IMR-90 (cell line): ENCODE data around the gene CUL4A. TPM values are rescaled to one million over a fixed set of nuclear protein-coding genes. Genes with fewer than 3 reads are reported as not detected.

Experiments used
- ATAC-seq: fragments of 200-7000 bp; cut with Tn5 transposase; 2 replicates; pipeline ENCODE4 v1.9.1; 2020; ENCODE audit warnings: low read depth, mild to moderate bottlenecking, moderate library complexity
- BruUV-seq: library from RNA; stranded (reverse); fragments of 400-500 nt; replicated peaks from 2 replicates; lab custom pipeline; 2021; lab: Mats Ljungman, UMichigan
- CTCF ChIA-PET: fragments of 300-600 bp; formaldehyde crosslinking; extraction: SDS; loops from one replicate; lab custom pipeline; 2021; ENCODE audit warnings: antibody characterized with exemption; lab: Yijun Ruan, JAX
- POLR2A ChIA-PET: fragments of 300-600 bp; sonication (Branson Sonifier 250); formaldehyde crosslinking; loops from one replicate; lab custom pipeline; 2022; ENCODE audit warnings: antibody characterized with exemption; ENCODE audit not compliant: unreplicated experiment; lab: Charles Lee
- DNase-seq: peaks from one replicate; pipeline ENCODE4 v3.0.0; 2013
- H2AFZ ChIP-seq: replicated peaks from 2 replicates; pipeline ENCODE3; 2013; ENCODE audit warnings: low read length, mild to moderate bottlenecking; ENCODE audit not compliant: poor library complexity
- H2AK5ac ChIP-seq: 2 replicates; pipeline ENCODE4 v1.6.1; 2013; ENCODE audit warnings: low read depth, low read length, inconsistent platforms
- H2AK9ac ChIP-seq: replicated peaks from 2 replicates; pipeline ENCODE3; 2013; ENCODE audit warnings: mild to moderate bottlenecking, low read depth, low read length, moderate library complexity; ENCODE audit not compliant: poor library complexity
- H2BK120ac ChIP-seq: 2 replicates; pipeline ENCODE4 v1.6.1; 2013; ENCODE audit warnings: low read depth, low read length, inconsistent platforms
- H2BK15ac ChIP-seq: 3 replicates; pipeline ENCODE4 v1.6.1; 2013; ENCODE audit warnings: low read depth, low read length, inconsistent platforms
- H2BK20ac ChIP-seq: 2 replicates; pipeline ENCODE4 v1.6.1; 2013; ENCODE audit warnings: low read depth, mild to moderate bottlenecking, inconsistent platforms, low read length, moderate library complexity
- H2BK5ac ChIP-seq: 2 replicates; pipeline ENCODE4 v1.6.1; 2013; ENCODE audit warnings: mild to moderate bottlenecking, low read depth, low read length, inconsistent platforms; ENCODE audit not compliant: poor library complexity, severe bottlenecking
- H3K14ac ChIP-seq: replicated peaks from 2 replicates; pipeline ENCODE4 v1.6.1; 2013; ENCODE audit warnings: low read depth, low read length, inconsistent platforms
- H3K18ac ChIP-seq: 2 replicates; pipeline ENCODE4 v1.6.1; 2013; ENCODE audit warnings: low read depth, low read length, control low read depth
- H3K23ac ChIP-seq: 2 replicates; pipeline ENCODE4 v1.6.1; 2013; ENCODE audit warnings: low read depth, low read length, inconsistent platforms
- H3K27ac ChIP-seq: 2 replicates; pipeline ENCODE4 v1.5.1; 2013; ENCODE audit warnings: mild to moderate bottlenecking, control low read depth, low read length; ENCODE audit not compliant: insufficient read depth
- H3K27me3 ChIP-seq: 2 replicates; pipeline ENCODE4 v1.6.1; 2013; ENCODE audit warnings: low read length; ENCODE audit not compliant: control insufficient read depth, insufficient read depth
- H3K36me3 ChIP-seq: 2 replicates; pipeline ENCODE4 v1.6.1; 2013; ENCODE audit warnings: low read length, mixed read lengths; ENCODE audit not compliant: control insufficient read depth, insufficient read depth
- H3K4ac ChIP-seq: 2 replicates; pipeline ENCODE4 v1.6.1; 2013; ENCODE audit warnings: low read depth, low read length, inconsistent platforms
- H3K4me1 ChIP-seq: 2 replicates; pipeline ENCODE4 v1.6.1; 2013; ENCODE audit warnings: low read length, mixed read lengths; ENCODE audit not compliant: control insufficient read depth, insufficient read depth
- H3K4me2 ChIP-seq: 2 replicates; pipeline ENCODE4 v1.6.1; 2013; ENCODE audit warnings: low read depth, mild to moderate bottlenecking, control low read depth, low read length, moderate library complexity
- H3K4me3 ChIP-seq: 2 replicates; pipeline ENCODE4 v1.5.1; 2013; ENCODE audit warnings: low read depth, mild to moderate bottlenecking, control low read depth, low read length, moderate library complexity; ENCODE audit not compliant: insufficient read depth
- H3K56ac ChIP-seq: 2 replicates; pipeline ENCODE4 v1.6.1; 2013; ENCODE audit warnings: low read length, inconsistent platforms; ENCODE audit not compliant: insufficient read depth; ENCODE audit errors: extremely low read depth
- H3K79me1 ChIP-seq, 2 experiments: 2 replicates each; pipeline ENCODE4 v1.6.1; 2013; ENCODE audit warnings: low read length in 2 of 2, inconsistent platforms in 1 of 2, low read depth in 1 of 2
- H3K9ac ChIP-seq: 2 replicates; pipeline ENCODE4 v1.6.1; 2013; ENCODE audit warnings: low read depth, low read length, control low read depth
- H3K9me1 ChIP-seq: 2 replicates; pipeline ENCODE4 v1.6.1; 2013; ENCODE audit warnings: low read length, inconsistent platforms; ENCODE audit not compliant: insufficient read depth
- H3K9me3 ChIP-seq: 2 replicates; pipeline ENCODE4 v1.6.1; 2013; ENCODE audit warnings: low read length; ENCODE audit not compliant: control insufficient read depth, insufficient read depth
- H4K20me1 ChIP-seq: 2 replicates; pipeline ENCODE4 v1.6.1; 2013; ENCODE audit warnings: low read length, inconsistent platforms; ENCODE audit not compliant: insufficient read depth
- H4K5ac ChIP-seq: 2 replicates; pipeline ENCODE4 v1.6.1; 2013; ENCODE audit warnings: mild to moderate bottlenecking, low read depth, low read length, control low read depth
- H4K8ac ChIP-seq, 2 experiments: 2 replicates each; pipeline ENCODE4 v1.6.1; 2013; ENCODE audit warnings: low read depth in 2 of 2, low read length in 2 of 2, control low read depth in 1 of 2, inconsistent platforms in 1 of 2
- H4K91ac ChIP-seq: 2 replicates; pipeline ENCODE4 v1.6.1; 2013; ENCODE audit warnings: low read depth, low read length, inconsistent platforms; ENCODE audit not compliant: insufficient read depth
- CEBPB ChIP-seq: IDR thresholded peaks from 2 replicates; pipeline ENCODE4 v1.6.1; 2012; ENCODE audit warnings: low read depth, low read length, improper control_type of control experiment
- CHD1 ChIP-seq: IDR thresholded peaks from 2 replicates; pipeline ENCODE4 v1.6.1; 2012; ENCODE audit warnings: low read depth, low read length, improper control_type of control experiment
- FOS ChIP-seq: fragments of 150-350 bp; IDR thresholded peaks from 2 replicates; pipeline ENCODE4 v1.6.1; 2016; ENCODE audit warnings: low read depth, low read length
- MAFK ChIP-seq: IDR thresholded peaks from 2 replicates; pipeline ENCODE4 v1.6.1; 2012; ENCODE audit warnings: low read depth, low read length, improper control_type of control experiment
- MXI1 ChIP-seq: IDR thresholded peaks from 2 replicates; pipeline ENCODE4 v1.6.1; 2012; ENCODE audit warnings: low read depth, mild to moderate bottlenecking, low read length, moderate library complexity, borderline replicate concordance
- NFE2L2 ChIP-seq: fragments of 150-350 bp; IDR thresholded peaks from 2 replicates; pipeline ENCODE4 v1.6.1; 2016; ENCODE audit warnings: low read depth, mild to moderate bottlenecking, low read length
- POLR2A ChIP-seq: IDR thresholded peaks from 2 replicates; pipeline ENCODE4 v1.6.1; 2012; ENCODE audit warnings: mild to moderate bottlenecking, low read depth, low read length
- RAD21 ChIP-seq: IDR thresholded peaks from 2 replicates; pipeline ENCODE4 v1.6.1; 2012; ENCODE audit warnings: low read length, improper control_type of control experiment
- SMC3 ChIP-seq: fragments of 150-350 bp; IDR thresholded peaks from 2 replicates; pipeline ENCODE4 v1.6.1; 2016; ENCODE audit warnings: low read depth, mild to moderate bottlenecking, antibody characterized with exemption, low read length, moderate library complexity
- WGBS, 2 experiments: methylation state at CpG; one replicate each; pipeline versions ENCODE4 v1.1.5 to v1.1.7; 2013; ENCODE audit warnings: missing lambda C conversion rate in 2 of 2; ENCODE audit not compliant: insufficient read length in 1 of 2; ENCODE audit errors: extremely low coverage in 2 of 2; 5-methylcytosine and 5-hydroxymethylcytosine counted together
- dilution Hi-C: fragments of 300-500 bp; cut with HindIII; formaldehyde crosslinking; loops from one replicate; pipeline ENCODE4 v1.14.3; 2018; ENCODE audit warnings: low sequenced_read_pairs; ENCODE audit not compliant: unreplicated experiment
- in situ Hi-C: fragments of 300-500 bp; cut with MboI; formaldehyde crosslinking; loops from 3 replicates; pipeline ENCODE4 v1.14.3; 2019; ENCODE audit warnings: low sequenced_read_pairs, inconsistent platforms, mixed read lengths
- intact Hi-C: fragments of 100-400 bp; cut with micrococcal nuclease; formaldehyde crosslinking; loops from 2 replicates; pipeline ENCODE4 v1.10.0; 2022
- polyA plus RNA-seq, 3 experiments: library from polyadenylated mRNA; depleted of rRNA; stranded (reverse); fragments of >200 nt; gene quantifications; 2 replicates each; pipeline ENCODE4 v1.2.3, GENCODE V29; 2012; ENCODE audit warnings: low replicate concordance in 1 of 3
- total RNA-seq: library from RNA; depleted of rRNA; stranded (reverse); fragments of >200 nt; gene quantifications from 2 replicates; pipeline ENCODE4 v1.2.3, GENCODE V29; 2012
- TF ChIP-seq, protein P1 (sequence below): conservative IDR thresholded peaks from 2 replicates; pipeline ENCODE4 v1.5.1; 2012; ENCODE audit warnings: mild to moderate bottlenecking, low read depth, low read length, improper control_type of control experiment
- TF ChIP-seq, protein P2 (sequence below): fragments of 150-350 bp; IDR thresholded peaks from 2 replicates; pipeline ENCODE4 v1.6.1; 2017; ENCODE audit warnings: mild to moderate bottlenecking, antibody characterized with exemption, low read length, low read depth

Gene CUL4A
- total and polyA plus RNA-seq, 2 of the 4 experiments (the other 2 are of a cell fraction), result 86.0 to 146 TPM

DNA sequence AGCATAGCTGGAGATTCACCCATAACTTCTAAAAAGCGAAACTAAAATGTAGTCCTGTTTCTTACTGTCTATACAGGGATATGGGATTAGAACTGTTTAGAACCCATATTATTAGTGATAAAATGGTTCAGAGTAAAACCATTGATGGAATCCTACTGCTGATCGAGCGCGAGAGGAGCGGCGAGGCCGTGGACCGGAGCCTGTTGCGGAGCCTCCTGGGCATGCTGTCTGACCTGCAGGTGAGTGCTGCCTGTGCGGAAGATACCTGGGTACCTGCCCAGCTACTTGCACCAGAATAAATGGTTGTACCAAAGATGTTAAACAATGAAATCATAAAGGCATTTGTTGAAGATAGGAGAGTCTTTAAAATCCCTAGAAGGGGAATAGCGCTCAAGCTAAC lies 23.7 kb downstream of the CUL4A start:
- no peak overlapping the region for H2AFZ ChIP-seq
- no peak for ATAC-seq
- no peak overlapping the region for H3K23ac ChIP-seq
- peaks cover 9% of the 10 kb centered on the region for H3K9me1 ChIP-seq
- H4K5ac ChIP-seq, result no peak overlapping the region
- no peak overlapping the region for H3K56ac ChIP-seq
- ChIA-PET POLR2A (no interaction called here), CTCF (no interaction called here)
- no peak overlapping the region for H2AK5ac ChIP-seq
- no peak overlapping the region for H2BK5ac ChIP-seq
- H2AK9ac ChIP-seq, result no peak overlapping the region
- H3K27ac ChIP-seq, result no peak overlapping the region
- no peak overlapping the region for H4K8ac ChIP-seq
- H3K4me3 ChIP-seq, result no peak overlapping the region
- WGBS, 2 experiments, result 93% methylated on average over 8 of the region's 11 CpGs; no CpG with 5 or more reads in 1 of the 2 experiments
- peaks cover 5% of the 10 kb centered on the region for H4K20me1 ChIP-seq
- no peak overlapping the region for H3K14ac ChIP-seq
- H3K9me3 ChIP-seq, result no peaks in the 10 kb centered on the region
- no peak overlapping the region for H2BK15ac ChIP-seq
- no TSS peak for BruUV-seq
- H3K4ac ChIP-seq, result no peak overlapping the region
- no peak overlapping the region for H3K18ac ChIP-seq
- H2BK120ac ChIP-seq, result no peak overlapping the region
- peaks cover 19 to 40% of the 10 kb centered on the region in 2 experiments; a peak in 3 of 4 replicates for H3K79me1 ChIP-seq
- in situ Hi-C loops, result loop anchor here (5.0 to 25.0 kb wide), 2 partner anchors 196 to 296 kb away; no protein-coding TSS in a partner anchor
- H4K91ac ChIP-seq, result no peak overlapping the region
- no peaks in the 10 kb centered on the region for H3K27me3 ChIP-seq
- TF ChIP-seq SMC3 (no peak), FOS (no peak), MXI1 (no peak), CHD1 (no peak), CEBPB (no peak), POLR2A (no peak), RAD21 (no peak), NFE2L2 (no peak), MAFK (no peak)
- TF ChIP-seq, protein P1, sequence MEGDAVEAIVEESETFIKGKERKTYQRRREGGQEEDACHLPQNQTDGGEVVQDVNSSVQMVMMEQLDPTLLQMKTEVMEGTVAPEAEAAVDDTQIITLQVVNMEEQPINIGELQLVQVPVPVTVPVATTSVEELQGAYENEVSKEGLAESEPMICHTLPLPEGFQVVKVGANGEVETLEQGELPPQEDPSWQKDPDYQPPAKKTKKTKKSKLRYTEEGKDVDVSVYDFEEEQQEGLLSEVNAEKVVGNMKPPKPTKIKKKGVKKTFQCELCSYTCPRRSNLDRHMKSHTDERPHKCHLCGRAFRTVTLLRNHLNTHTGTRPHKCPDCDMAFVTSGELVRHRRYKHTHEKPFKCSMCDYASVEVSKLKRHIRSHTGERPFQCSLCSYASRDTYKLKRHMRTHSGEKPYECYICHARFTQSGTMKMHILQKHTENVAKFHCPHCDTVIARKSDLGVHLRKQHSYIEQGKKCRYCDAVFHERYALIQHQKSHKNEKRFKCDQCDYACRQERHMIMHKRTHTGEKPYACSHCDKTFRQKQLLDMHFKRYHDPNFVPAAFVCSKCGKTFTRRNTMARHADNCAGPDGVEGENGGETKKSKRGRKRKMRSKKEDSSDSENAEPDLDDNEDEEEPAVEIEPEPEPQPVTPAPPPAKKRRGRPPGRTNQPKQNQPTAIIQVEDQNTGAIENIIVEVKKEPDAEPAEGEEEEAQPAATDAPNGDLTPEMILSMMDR, result no peak
- TF ChIP-seq, protein P2, sequence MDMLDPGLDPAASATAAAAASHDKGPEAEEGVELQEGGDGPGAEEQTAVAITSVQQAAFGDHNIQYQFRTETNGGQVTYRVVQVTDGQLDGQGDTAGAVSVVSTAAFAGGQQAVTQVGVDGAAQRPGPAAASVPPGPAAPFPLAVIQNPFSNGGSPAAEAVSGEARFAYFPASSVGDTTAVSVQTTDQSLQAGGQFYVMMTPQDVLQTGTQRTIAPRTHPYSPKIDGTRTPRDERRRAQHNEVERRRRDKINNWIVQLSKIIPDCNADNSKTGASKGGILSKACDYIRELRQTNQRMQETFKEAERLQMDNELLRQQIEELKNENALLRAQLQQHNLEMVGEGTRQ, result no peak
- no peak overlapping the region for H3K9ac ChIP-seq
- peaks cover 50% of the 10 kb centered on the region for H3K36me3 ChIP-seq
- intact Hi-C loops, result loop anchor here (10.0 kb wide), 1 partner anchor 288 kb away; no protein-coding TSS in a partner anchor
- no peak overlapping the region for H3K4me2 ChIP-seq
- dilution Hi-C loops, result no loop called here
- no peak overlapping the region for H2BK20ac ChIP-seq
- DNase-seq, result no peak
- peaks cover 3% of the 10 kb centered on the region; the same call in 1 of the 2 replicates for H3K4me1 ChIP-seq
